Spleen (tissue), 7 donors: ENCODE data around the gene BRSK2.

ENCODE experiments used
- POLR2A ChIP-seq, 3 donors: fragments of 450-650 bp; IDR thresholded peaks; one replicate each; pipeline ENCODE4 v1.5.1; 2017; ENCODE audit warnings: antibody characterized with exemption in 3 of 3, mild to moderate bottlenecking in 1 of 3
- POLR2AphosphoS5 ChIP-seq, 3 donors: sonication (generic); formaldehyde crosslinking; IDR thresholded peaks; one replicate each; pipeline ENCODE4 v1.5.1; 2017; ENCODE audit warnings: antibody characterized with exemption in 3 of 3
- TF ChIP-seq, protein P1 (sequence below), 11 experiments: fragments of 200-600 bp in 7 of 11; fragments of 450-650 bp in 4 of 11; sonication (generic) in 4 of 11; IDR thresholded peaks in 8 of 11; conservative IDR thresholded peaks in 3 of 11; 1 replicate in 7 of 11; 2 replicates in 4 of 11; pipeline versions ENCODE4 v1.4.0 to v1.8.0; 2016 to 2021; ENCODE audit warnings: antibody characterized with exemption in 11 of 11, inconsistent platforms in 4 of 11, mild to moderate bottlenecking in 1 of 11
- donor health status: DM: no; HTN: no; CAD: no; lungs with moderate emphysema.
- donor health status: DM: no; HTN: no; CAD: no.
- donor health status: DM: no; HTN: no; CAD: no.

DNA sequence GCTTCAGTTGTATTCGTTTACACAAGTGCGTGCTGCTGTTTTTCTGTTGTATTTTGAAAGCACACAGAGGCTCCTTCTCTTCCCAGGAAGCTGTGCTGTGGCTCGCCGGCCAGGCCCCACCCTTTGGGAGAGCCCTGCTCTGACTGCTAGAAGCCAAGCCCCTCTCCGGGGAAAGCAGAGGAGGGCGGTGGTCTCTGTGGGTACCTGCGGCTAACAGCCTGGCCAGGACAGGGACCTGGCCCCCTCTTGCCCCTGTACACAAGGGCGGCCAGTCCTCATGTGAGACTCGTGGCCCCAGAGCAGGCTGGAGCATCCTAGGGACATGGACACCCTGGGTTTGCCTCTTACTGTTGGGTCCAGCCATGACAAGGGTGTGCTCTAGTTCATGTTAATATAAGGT is 82.0 kb downstream of the BRSK2 start:
- TF ChIP-seq POLR2AphosphoS5 (IDR thresholded peaks at IDR 0.05), result no peak
- TF ChIP-seq, protein P1, sequence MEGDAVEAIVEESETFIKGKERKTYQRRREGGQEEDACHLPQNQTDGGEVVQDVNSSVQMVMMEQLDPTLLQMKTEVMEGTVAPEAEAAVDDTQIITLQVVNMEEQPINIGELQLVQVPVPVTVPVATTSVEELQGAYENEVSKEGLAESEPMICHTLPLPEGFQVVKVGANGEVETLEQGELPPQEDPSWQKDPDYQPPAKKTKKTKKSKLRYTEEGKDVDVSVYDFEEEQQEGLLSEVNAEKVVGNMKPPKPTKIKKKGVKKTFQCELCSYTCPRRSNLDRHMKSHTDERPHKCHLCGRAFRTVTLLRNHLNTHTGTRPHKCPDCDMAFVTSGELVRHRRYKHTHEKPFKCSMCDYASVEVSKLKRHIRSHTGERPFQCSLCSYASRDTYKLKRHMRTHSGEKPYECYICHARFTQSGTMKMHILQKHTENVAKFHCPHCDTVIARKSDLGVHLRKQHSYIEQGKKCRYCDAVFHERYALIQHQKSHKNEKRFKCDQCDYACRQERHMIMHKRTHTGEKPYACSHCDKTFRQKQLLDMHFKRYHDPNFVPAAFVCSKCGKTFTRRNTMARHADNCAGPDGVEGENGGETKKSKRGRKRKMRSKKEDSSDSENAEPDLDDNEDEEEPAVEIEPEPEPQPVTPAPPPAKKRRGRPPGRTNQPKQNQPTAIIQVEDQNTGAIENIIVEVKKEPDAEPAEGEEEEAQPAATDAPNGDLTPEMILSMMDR (IDR thresholded peaks at IDR 0.05 in 8 of 11, conservative IDR thresholded peaks at IDR 0.05 in 3 of 11), result no peak
- no peak for TF ChIP-seq POLR2A (IDR thresholded peaks at IDR 0.05)
